Liver (tissue), 9 donors: Measurements from ENCODE around the gene BST1. TPM values are rescaled to one million over a fixed set of nuclear protein-coding genes. Genes with fewer than 3 reads are reported as not detected.

Experiments
- DNase-seq: peaks from one replicate; pipeline ENCODE4 v3.0.0-alpha.2; 2017; ENCODE audit warnings: low spot score
- H3K27ac ChIP-seq, 2 donors: one replicate each; pipeline ENCODE4 v1.7.0; 2013; ENCODE audit warnings: inconsistent platforms in 2 of 2, low read length in 2 of 2, control low read depth in 1 of 2, low read depth in 1 of 2, mild to moderate bottlenecking in 1 of 2
- H3K27me3 ChIP-seq, 4 donors: one replicate each; pipeline versions ENCODE4 v1.6.1 to v1.7.0; 2013; ENCODE audit warnings: low read length in 3 of 4, inconsistent platforms in 1 of 4, mild to moderate bottlenecking in 1 of 4, moderate library complexity in 1 of 4; ENCODE audit not compliant: control insufficient read depth in 4 of 4, insufficient read depth in 4 of 4
- H3K36me3 ChIP-seq, 4 donors: one replicate each; pipeline versions ENCODE4 v1.6.1 to v1.7.0; 2013; ENCODE audit warnings: low read length in 3 of 4, mild to moderate bottlenecking in 3 of 4, low read depth in 1 of 4, moderate library complexity in 1 of 4; ENCODE audit not compliant: control insufficient read depth in 4 of 4, insufficient read depth in 3 of 4
- H3K4me1 ChIP-seq, 4 donors: one replicate each; pipeline versions ENCODE4 v1.6.1 to v1.7.0; 2013; ENCODE audit warnings: low read length in 3 of 4, mild to moderate bottlenecking in 3 of 4, moderate library complexity in 1 of 4; ENCODE audit not compliant: control insufficient read depth in 4 of 4, insufficient read depth in 4 of 4
- H3K4me3 ChIP-seq, 3 donors: one replicate each; pipeline versions ENCODE4 v1.6.1 to v1.7.0; 2013; ENCODE audit warnings: low read length in 3 of 3, control low read depth in 1 of 3, low read depth in 1 of 3, mild to moderate bottlenecking in 1 of 3
- H3K9ac ChIP-seq, 2 donors: one replicate each; pipeline ENCODE4 v1.7.0; 2013; ENCODE audit warnings: low read length in 2 of 2, mild to moderate bottlenecking in 2 of 2, moderate library complexity in 2 of 2, control low read depth in 1 of 2, low read depth in 1 of 2
- H3K9me3 ChIP-seq, 4 donors: one replicate each; pipeline versions ENCODE4 v1.6.1 to v1.7.0; 2013; ENCODE audit warnings: low read length in 3 of 4; ENCODE audit not compliant: control insufficient read depth in 4 of 4
- EGR1 ChIP-seq, 2 donors: IDR thresholded peaks; 2 replicates each; pipeline ENCODE4 v1.6.1; 2016 to 2018; ENCODE audit warnings: antibody characterized with exemption in 2 of 2, low read depth in 2 of 2
- FOXA1 ChIP-seq: IDR thresholded peaks from 2 replicates; pipeline ENCODE4 v1.6.1; 2016; ENCODE audit warnings: antibody characterized with exemption
- FOXA2 ChIP-seq: IDR thresholded peaks from 2 replicates; pipeline ENCODE4 v1.6.1; 2016; ENCODE audit warnings: antibody characterized with exemption
- GABPA ChIP-seq, 2 donors: IDR thresholded peaks in 1 of 2; conservative IDR thresholded peaks in 1 of 2; 2 replicates each; pipeline ENCODE4 v1.6.1; 2016; ENCODE audit warnings: antibody characterized with exemption in 2 of 2, mild to moderate bottlenecking in 1 of 2, moderate library complexity in 1 of 2
- HNF4A ChIP-seq, 2 donors: conservative IDR thresholded peaks; 2 replicates each; pipeline ENCODE4 v1.6.1; 2016; ENCODE audit warnings: antibody characterized with exemption in 2 of 2, mild to moderate bottlenecking in 2 of 2
- HNF4G ChIP-seq: IDR thresholded peaks from 2 replicates; pipeline ENCODE4 v1.6.1; 2016; ENCODE audit warnings: antibody characterized with exemption
- JUND ChIP-seq, 2 donors: IDR thresholded peaks; 2 replicates each; pipeline ENCODE4 v1.6.1; 2016; ENCODE audit warnings: antibody characterized with exemption in 2 of 2
- NR2F2 ChIP-seq: IDR thresholded peaks from 2 replicates; pipeline ENCODE4 v1.6.1; 2016; ENCODE audit warnings: antibody characterized with exemption
- RAD21 ChIP-seq, 2 donors: IDR thresholded peaks; 2 replicates each; pipeline ENCODE4 v1.6.1; 2016; ENCODE audit warnings: antibody characterized with exemption in 2 of 2, mild to moderate bottlenecking in 2 of 2
- SP1 ChIP-seq: IDR thresholded peaks from 2 replicates; pipeline ENCODE4 v1.6.1; 2018; ENCODE audit warnings: antibody characterized with exemption, mild to moderate bottlenecking
- TAF1 ChIP-seq: conservative IDR thresholded peaks from 2 replicates; pipeline ENCODE4 v1.6.1; 2016; ENCODE audit warnings: antibody characterized with exemption, mild to moderate bottlenecking
- YY1 ChIP-seq: IDR thresholded peaks from 2 replicates; pipeline ENCODE4 v1.6.1; 2016; ENCODE audit warnings: antibody characterized with exemption, mild to moderate bottlenecking
- WGBS: extraction: QIAGEN DNeasy Blood & Tissue Kit; methylation state at CpG from one replicate; pipeline ENCODE4 v1.1.7; 2013; 5-methylcytosine and 5-hydroxymethylcytosine counted together
- polyA plus RNA-seq, 2 donors: library from polyadenylated mRNA; stranded (reverse) in 1 of 2; unstranded in 1 of 2; fragments of 200-250 nt in 1 of 2; fragments of >200 nt in 1 of 2; fragmentation: Nextera tagmentation in 1 of 2; extraction: Ambion mirVana in 1 of 2; gene quantifications; one replicate each; pipeline versions ENCODE4 v1.2.1 to v1.2.3, GENCODE V29; 2013 to 2015
- total RNA-seq, 2 donors: library from RNA; depleted of rRNA; stranded (reverse); fragments of >200 nt; gene quantifications; one replicate each; pipeline ENCODE4 v1.2.3, GENCODE V29; 2014
- TF ChIP-seq, protein P1 (sequence below): IDR thresholded peaks from 2 replicates; pipeline ENCODE4 v1.6.1; 2016; ENCODE audit warnings: antibody characterized with exemption
- TF ChIP-seq, protein P2 (sequence below): IDR thresholded peaks from 2 replicates; pipeline ENCODE4 v1.6.1; 2016; ENCODE audit warnings: antibody characterized with exemption
- TF ChIP-seq, protein P3 (sequence below): fragments of 150-350 bp; IDR thresholded peaks from 2 replicates; pipeline ENCODE4 v1.5.1; 2017; ENCODE audit warnings: improper control_type of control experiment, low read depth, low read length; ENCODE audit not compliant: missing input control
- TF ChIP-seq, protein P4 (sequence below): IDR thresholded peaks from 2 replicates; pipeline ENCODE4 v1.6.1; 2016; ENCODE audit warnings: antibody characterized with exemption, mild to moderate bottlenecking
- TF ChIP-seq, protein P5 (sequence below): IDR thresholded peaks from 2 replicates; pipeline ENCODE4 v1.6.1; 2016; ENCODE audit warnings: antibody characterized with exemption
- donor health status: healthy.
- donor health status: healthy.
- donor health status: healthy.
- donor health status: healthy.
- donor health status: healthy.

The BST1 gene
- total and polyA plus RNA-seq, 4 donors = 3.7 to 13.2 (median 9.9) TPM

DNA sequence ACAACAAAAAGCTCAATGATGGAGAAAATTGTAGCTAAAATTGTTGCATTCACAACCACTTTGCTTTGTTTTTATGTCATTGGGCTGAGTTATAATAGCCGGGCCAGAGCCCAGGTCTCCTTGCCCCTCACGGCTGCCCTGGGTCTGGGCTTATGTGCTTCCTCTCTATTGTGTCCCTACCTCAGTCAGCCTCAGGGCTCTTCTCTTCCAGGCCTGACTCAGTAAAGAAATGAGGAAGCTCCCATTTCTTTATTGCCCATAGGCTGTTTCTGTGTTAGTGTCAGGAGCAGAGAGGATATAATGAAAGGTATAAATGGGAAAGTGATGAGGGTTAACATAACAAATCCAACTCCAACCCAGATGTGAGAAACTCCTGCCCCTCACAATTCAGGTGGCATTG, 18.0 kb downstream of the BST1 start:
- 94% methylated on average over 2 of the region's 2 CpGs for WGBS
- no peak overlapping the region for H3K27ac ChIP-seq
- DNase-seq = no peak

DNA sequence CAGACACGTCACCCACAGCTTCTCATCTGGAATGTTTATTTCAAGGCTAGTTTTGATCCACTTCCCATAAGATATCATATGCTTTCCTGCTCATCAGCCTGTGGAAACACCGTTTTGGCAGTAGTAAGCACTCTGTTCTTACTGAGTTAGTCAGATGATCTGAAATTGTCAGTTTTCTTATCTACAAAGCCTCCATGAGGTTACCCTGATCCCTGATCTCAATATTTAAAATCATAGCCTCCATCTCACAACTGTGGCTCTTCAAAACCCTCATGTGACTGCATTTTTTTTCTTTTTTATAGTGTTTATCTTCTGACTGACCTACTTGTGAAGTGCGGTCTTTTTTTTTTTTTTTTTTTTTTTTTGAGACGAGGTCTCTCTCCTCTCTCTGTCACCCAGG, 22.7 kb downstream of the BST1 start:
- 69% methylated on average over 4 of the region's 4 CpGs for WGBS
- TF ChIP-seq EGR1 (IDR thresholded peaks at IDR 0.05; ENCODE audit: low read depth in 2 of 2) = no peak
- TF ChIP-seq, protein P1, sequence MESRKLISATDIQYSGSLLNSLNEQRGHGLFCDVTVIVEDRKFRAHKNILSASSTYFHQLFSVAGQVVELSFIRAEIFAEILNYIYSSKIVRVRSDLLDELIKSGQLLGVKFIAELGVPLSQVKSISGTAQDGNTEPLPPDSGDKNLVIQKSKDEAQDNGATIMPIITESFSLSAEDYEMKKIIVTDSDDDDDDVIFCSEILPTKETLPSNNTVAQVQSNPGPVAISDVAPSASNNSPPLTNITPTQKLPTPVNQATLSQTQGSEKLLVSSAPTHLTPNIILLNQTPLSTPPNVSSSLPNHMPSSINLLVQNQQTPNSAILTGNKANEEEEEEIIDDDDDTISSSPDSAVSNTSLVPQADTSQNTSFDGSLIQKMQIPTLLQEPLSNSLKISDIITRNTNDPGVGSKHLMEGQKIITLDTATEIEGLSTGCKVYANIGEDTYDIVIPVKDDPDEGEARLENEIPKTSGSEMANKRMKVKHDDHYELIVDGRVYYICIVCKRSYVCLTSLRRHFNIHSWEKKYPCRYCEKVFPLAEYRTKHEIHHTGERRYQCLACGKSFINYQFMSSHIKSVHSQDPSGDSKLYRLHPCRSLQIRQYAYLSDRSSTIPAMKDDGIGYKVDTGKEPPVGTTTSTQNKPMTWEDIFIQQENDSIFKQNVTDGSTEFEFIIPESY = no peak
- no peak for TF ChIP-seq RAD21 (IDR thresholded peaks at IDR 0.05)
- no peak for TF ChIP-seq FOXA2
- TF ChIP-seq, protein P2, sequence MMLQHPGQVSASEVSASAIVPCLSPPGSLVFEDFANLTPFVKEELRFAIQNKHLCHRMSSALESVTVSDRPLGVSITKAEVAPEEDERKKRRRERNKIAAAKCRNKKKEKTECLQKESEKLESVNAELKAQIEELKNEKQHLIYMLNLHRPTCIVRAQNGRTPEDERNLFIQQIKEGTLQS = no peak
- TF ChIP-seq HNF4G = no peak
- no peak for TF ChIP-seq FOXA1
- no peak for TF ChIP-seq JUND (IDR thresholded peaks at IDR 0.05)
- TF ChIP-seq, protein P3, sequence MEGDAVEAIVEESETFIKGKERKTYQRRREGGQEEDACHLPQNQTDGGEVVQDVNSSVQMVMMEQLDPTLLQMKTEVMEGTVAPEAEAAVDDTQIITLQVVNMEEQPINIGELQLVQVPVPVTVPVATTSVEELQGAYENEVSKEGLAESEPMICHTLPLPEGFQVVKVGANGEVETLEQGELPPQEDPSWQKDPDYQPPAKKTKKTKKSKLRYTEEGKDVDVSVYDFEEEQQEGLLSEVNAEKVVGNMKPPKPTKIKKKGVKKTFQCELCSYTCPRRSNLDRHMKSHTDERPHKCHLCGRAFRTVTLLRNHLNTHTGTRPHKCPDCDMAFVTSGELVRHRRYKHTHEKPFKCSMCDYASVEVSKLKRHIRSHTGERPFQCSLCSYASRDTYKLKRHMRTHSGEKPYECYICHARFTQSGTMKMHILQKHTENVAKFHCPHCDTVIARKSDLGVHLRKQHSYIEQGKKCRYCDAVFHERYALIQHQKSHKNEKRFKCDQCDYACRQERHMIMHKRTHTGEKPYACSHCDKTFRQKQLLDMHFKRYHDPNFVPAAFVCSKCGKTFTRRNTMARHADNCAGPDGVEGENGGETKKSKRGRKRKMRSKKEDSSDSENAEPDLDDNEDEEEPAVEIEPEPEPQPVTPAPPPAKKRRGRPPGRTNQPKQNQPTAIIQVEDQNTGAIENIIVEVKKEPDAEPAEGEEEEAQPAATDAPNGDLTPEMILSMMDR = no peak
- TF ChIP-seq NR2F2 = no peak
- TF ChIP-seq, protein P4, sequence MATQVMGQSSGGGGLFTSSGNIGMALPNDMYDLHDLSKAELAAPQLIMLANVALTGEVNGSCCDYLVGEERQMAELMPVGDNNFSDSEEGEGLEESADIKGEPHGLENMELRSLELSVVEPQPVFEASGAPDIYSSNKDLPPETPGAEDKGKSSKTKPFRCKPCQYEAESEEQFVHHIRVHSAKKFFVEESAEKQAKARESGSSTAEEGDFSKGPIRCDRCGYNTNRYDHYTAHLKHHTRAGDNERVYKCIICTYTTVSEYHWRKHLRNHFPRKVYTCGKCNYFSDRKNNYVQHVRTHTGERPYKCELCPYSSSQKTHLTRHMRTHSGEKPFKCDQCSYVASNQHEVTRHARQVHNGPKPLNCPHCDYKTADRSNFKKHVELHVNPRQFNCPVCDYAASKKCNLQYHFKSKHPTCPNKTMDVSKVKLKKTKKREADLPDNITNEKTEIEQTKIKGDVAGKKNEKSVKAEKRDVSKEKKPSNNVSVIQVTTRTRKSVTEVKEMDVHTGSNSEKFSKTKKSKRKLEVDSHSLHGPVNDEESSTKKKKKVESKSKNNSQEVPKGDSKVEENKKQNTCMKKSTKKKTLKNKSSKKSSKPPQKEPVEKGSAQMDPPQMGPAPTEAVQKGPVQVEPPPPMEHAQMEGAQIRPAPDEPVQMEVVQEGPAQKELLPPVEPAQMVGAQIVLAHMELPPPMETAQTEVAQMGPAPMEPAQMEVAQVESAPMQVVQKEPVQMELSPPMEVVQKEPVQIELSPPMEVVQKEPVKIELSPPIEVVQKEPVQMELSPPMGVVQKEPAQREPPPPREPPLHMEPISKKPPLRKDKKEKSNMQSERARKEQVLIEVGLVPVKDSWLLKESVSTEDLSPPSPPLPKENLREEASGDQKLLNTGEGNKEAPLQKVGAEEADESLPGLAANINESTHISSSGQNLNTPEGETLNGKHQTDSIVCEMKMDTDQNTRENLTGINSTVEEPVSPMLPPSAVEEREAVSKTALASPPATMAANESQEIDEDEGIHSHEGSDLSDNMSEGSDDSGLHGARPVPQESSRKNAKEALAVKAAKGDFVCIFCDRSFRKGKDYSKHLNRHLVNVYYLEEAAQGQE = no peak
- TF ChIP-seq SP1 = no peak
- TF ChIP-seq GABPA (IDR thresholded peaks at IDR 0.05 in 1 of 2, conservative IDR thresholded peaks at IDR 0.05 in 1 of 2) = no peak
- TF ChIP-seq, protein P5, sequence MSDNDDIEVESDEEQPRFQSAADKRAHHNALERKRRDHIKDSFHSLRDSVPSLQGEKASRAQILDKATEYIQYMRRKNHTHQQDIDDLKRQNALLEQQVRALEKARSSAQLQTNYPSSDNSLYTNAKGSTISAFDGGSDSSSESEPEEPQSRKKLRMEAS = no peak
- TF ChIP-seq YY1 = no peak
- TF ChIP-seq HNF4A (conservative IDR thresholded peaks at IDR 0.05) = no peak
- no peak for TF ChIP-seq TAF1

More for the DNA sequence above, 18.0 kb downstream of the BST1 start:
- no peak overlapping the region for H3K9ac ChIP-seq
- no peak overlapping the region for H3K4me3 ChIP-seq
- no peaks in the 10 kb centered on the region for H3K9me3 ChIP-seq
- H3K27me3 ChIP-seq = no peaks in the 10 kb centered on the region
- peaks cover 0 to 9% (median 3%) of the 10 kb centered on the region in 4 donors for H3K4me1 ChIP-seq
- no peak for TF ChIP-seq JUND (IDR thresholded peaks at IDR 0.05)
- TF ChIP-seq GABPA (IDR thresholded peaks at IDR 0.05 in 1 of 2, conservative IDR thresholded peaks at IDR 0.05 in 1 of 2) = no peak
- TF ChIP-seq RAD21 (IDR thresholded peaks at IDR 0.05) = no peak
- TF ChIP-seq FOXA2 = no peak
- TF ChIP-seq, protein P3 = no peak
- no peak for TF ChIP-seq NR2F2
- TF ChIP-seq, protein P1 = no peak
- H3K36me3 ChIP-seq = no peaks in the 10 kb centered on the region

More for the DNA sequence above, 22.7 kb downstream of the BST1 start:
- no peak overlapping the region for H3K4me3 ChIP-seq
- H3K27ac ChIP-seq = no peak overlapping the region
- H3K9me3 ChIP-seq = no peaks in the 10 kb centered on the region
- no peaks in the 10 kb centered on the region for H3K27me3 ChIP-seq
- H3K36me3 ChIP-seq = no peaks in the 10 kb centered on the region
- no peak for DNase-seq
- no peaks in the 10 kb centered on the region for H3K4me1 ChIP-seq
- no peak overlapping the region for H3K9ac ChIP-seq
